ENCODE measurements around the gene DUSP9.

DNA sequence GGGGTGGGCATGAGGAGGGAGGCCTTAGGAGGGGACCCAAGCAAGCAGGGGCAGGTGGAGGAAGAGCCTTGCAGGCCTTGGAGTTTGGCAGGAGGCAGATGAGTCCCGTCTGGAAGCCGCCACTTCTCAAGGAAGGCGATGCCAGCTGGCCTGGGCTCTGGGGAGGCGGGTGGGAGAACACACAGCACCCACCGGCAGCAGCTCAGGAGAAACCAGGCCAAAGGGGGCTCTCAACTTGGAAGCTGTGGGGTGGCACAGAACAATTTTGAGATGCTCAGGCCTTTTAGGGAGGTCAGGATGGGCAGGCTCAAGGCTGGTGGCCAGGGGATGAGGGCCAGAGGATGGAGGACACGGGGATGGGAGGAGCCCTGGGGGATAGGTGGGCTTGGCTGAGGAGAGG is 11.6 kb upstream of the DUSP9 start:
- TF ChIP-seq, protein P1, sequence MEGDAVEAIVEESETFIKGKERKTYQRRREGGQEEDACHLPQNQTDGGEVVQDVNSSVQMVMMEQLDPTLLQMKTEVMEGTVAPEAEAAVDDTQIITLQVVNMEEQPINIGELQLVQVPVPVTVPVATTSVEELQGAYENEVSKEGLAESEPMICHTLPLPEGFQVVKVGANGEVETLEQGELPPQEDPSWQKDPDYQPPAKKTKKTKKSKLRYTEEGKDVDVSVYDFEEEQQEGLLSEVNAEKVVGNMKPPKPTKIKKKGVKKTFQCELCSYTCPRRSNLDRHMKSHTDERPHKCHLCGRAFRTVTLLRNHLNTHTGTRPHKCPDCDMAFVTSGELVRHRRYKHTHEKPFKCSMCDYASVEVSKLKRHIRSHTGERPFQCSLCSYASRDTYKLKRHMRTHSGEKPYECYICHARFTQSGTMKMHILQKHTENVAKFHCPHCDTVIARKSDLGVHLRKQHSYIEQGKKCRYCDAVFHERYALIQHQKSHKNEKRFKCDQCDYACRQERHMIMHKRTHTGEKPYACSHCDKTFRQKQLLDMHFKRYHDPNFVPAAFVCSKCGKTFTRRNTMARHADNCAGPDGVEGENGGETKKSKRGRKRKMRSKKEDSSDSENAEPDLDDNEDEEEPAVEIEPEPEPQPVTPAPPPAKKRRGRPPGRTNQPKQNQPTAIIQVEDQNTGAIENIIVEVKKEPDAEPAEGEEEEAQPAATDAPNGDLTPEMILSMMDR (conservative IDR thresholded peaks at IDR 0.05 in 1 of 2, IDR thresholded peaks at IDR 0.05 in 1 of 2; ENCODE audit: extremely low read depth in 1 of 2, insufficient read depth in 1 of 2, low read depth in 1 of 2, low read length in 2 of 2): no peak
- TF ChIP-seq EZH2 (IDR thresholded peaks at IDR 0.05; ENCODE audit: borderline replicate concordance, low read length): no peak
